ENCODE results near the gene THEM5. TPM values are rescaled to one million over a fixed set of nuclear protein-coding genes. Genes with fewer than 3 reads are reported as not detected.

Gene THEM5
- total RNA-seq, 1 experiment from 2014 or later: not detected

DNA sequence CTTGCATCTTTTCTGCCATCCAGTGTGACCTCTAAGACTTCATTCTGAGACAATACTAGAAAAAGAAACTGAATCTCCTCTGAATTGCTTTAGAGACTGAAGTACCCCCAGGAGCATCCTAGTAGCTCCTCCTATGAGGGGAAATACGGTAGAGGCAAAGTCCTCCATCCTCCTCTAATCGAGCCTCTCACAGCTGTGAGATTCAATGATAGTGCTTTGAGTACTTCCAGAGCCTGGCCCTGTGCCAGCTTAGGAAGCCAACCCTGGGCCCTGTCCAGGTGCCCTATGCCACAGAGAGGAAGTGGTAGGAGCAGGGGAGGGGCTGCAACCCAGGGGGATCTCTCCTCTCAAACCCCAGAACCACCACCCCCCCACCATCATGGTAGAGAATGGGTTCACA is 32.6 kb downstream of the THEM5 start:
- DNase-seq (ENCODE audit: low read depth, low spot score) (no peak), ATAC-seq (no peak)
- TF ChIP-seq SIN3A (IDR thresholded peaks at IDR 0.05; ENCODE audit: low read depth) (no peak), EGR1 (IDR thresholded peaks at IDR 0.05; ENCODE audit: low read depth) (no peak), CTCF (IDR thresholded peaks at IDR 0.05 in 2 of 3, conservative IDR thresholded peaks at IDR 0.05 in 1 of 3; ENCODE audit: borderline replicate concordance in 1 of 3, insufficient read depth in 1 of 3, low read depth in 2 of 3, low read length in 2 of 3) (no peak), RAD21 (IDR thresholded peaks at IDR 0.05; ENCODE audit: low read depth) (no peak), JUND (IDR thresholded peaks at IDR 0.05) (no peak), EZH2phosphoT487 (IDR thresholded peaks at IDR 0.05; ENCODE audit: borderline replicate concordance) (no peak), CBX3 (IDR thresholded peaks at IDR 0.05; ENCODE audit: low read depth) (no peak), POLR2A (IDR thresholded peaks at IDR 0.05; ENCODE audit: borderline replicate concordance, extremely low read depth, insufficient read depth, insufficient read length) (no peak), YY1 (IDR thresholded peaks at IDR 0.05; ENCODE audit: extremely low read depth, insufficient replicate concordance, low read depth, low read length) (no peak), REST (IDR thresholded peaks at IDR 0.05; ENCODE audit: low read depth) (no peak), ELF1 (IDR thresholded peaks at IDR 0.05; ENCODE audit: borderline replicate concordance, low read depth) (no peak), CEBPB (IDR thresholded peaks at IDR 0.05; ENCODE audit: low read depth) (no peak), SRF (IDR thresholded peaks at IDR 0.05; ENCODE audit: low read depth) (no peak), FOSL1 (IDR thresholded peaks at IDR 0.05; ENCODE audit: low read depth) (no peak), TCF7L2 (IDR thresholded peaks at IDR 0.05; ENCODE audit: borderline replicate concordance, extremely low read depth, insufficient read depth, insufficient read length) (no peak), POLR2AphosphoS5 (IDR thresholded peaks at IDR 0.05; ENCODE audit: low read depth, low read length) (no peak)
- TF ChIP-seq, protein P1, sequence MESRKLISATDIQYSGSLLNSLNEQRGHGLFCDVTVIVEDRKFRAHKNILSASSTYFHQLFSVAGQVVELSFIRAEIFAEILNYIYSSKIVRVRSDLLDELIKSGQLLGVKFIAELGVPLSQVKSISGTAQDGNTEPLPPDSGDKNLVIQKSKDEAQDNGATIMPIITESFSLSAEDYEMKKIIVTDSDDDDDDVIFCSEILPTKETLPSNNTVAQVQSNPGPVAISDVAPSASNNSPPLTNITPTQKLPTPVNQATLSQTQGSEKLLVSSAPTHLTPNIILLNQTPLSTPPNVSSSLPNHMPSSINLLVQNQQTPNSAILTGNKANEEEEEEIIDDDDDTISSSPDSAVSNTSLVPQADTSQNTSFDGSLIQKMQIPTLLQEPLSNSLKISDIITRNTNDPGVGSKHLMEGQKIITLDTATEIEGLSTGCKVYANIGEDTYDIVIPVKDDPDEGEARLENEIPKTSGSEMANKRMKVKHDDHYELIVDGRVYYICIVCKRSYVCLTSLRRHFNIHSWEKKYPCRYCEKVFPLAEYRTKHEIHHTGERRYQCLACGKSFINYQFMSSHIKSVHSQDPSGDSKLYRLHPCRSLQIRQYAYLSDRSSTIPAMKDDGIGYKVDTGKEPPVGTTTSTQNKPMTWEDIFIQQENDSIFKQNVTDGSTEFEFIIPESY (IDR thresholded peaks at IDR 0.05; ENCODE audit: extremely low read depth, insufficient replicate concordance, low read length): no peak
- TF ChIP-seq, protein P2, sequence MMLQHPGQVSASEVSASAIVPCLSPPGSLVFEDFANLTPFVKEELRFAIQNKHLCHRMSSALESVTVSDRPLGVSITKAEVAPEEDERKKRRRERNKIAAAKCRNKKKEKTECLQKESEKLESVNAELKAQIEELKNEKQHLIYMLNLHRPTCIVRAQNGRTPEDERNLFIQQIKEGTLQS (IDR thresholded peaks at IDR 0.05): no peak
- H3K9me3 ChIP-seq (ENCODE audit: control insufficient read depth in 1 of 2, insufficient read depth in 1 of 2, low read depth in 1 of 2, low read length in 2 of 2): no peaks in the 10 kb centered on the region
- H2AFZ ChIP-seq (ENCODE audit: low read depth, low read length, poor library complexity, severe bottlenecking): no peak overlapping the region
- H3K9me2 ChIP-seq (ENCODE audit: insufficient read depth): no peaks in the 10 kb centered on the region
- no peaks in the 10 kb centered on the region for H3K36me3 ChIP-seq (ENCODE audit: control insufficient read depth in 1 of 2, insufficient read depth in 2 of 2, low read length in 2 of 2)
- no peaks in the 10 kb centered on the region for H3K79me2 ChIP-seq (ENCODE audit: insufficient read depth, low read length)
- peaks cover under 1 to 3% of the 10 kb centered on the region in 2 experiments; a peak in 2 of 4 replicates for H3K4me1 ChIP-seq (ENCODE audit: control insufficient read depth in 1 of 2, insufficient read depth in 2 of 2, low read length in 2 of 2)
- intact Hi-C loops (cut with micrococcal nuclease): no loop called here
- no peak overlapping the region for H3K9ac ChIP-seq (ENCODE audit: low read length)
- no peaks in the 10 kb centered on the region for H3K27me3 ChIP-seq (ENCODE audit: insufficient read depth, low read length)
- H3K4me2 ChIP-seq (ENCODE audit: low read length): no peak overlapping the region
- H4K20me1 ChIP-seq (ENCODE audit: insufficient read depth): no peaks in the 10 kb centered on the region
- H3K4me3 ChIP-seq (replicated peaks in 1 of 2; ENCODE audit: low read depth in 1 of 2, low read length in 2 of 2): no peak overlapping the region
- H3K27ac ChIP-seq (ENCODE audit: low read depth, low read length): no peak overlapping the region
- ChIA-PET RAD21 (ENCODE audit: low non-redundant PET in 1 of 2, low total read pairs in 2 of 2, uncharacterized antibody in 2 of 2, unreplicated experiment in 2 of 2) (no interaction called here), CTCF (interaction anchor here (2.0 kb wide), 1 partner anchor 10 kb away, joined by 5 read pairs; no protein-coding TSS in a partner anchor), POLR2A (interaction anchor here (0.8 kb wide), 1 partner anchor 10 kb away, joined by 4 read pairs; no protein-coding TSS in a partner anchor)
- no TSS peak for BruUV-seq (replicated peaks)
